ENCODE results near the gene PEX5.
"Not testable (repeated sequence)": the region's sequence is repeated elsewhere in the genome, so short reads cannot be mapped to it uniquely, and the experiment has no call there.

PEX5 gene

DNA sequence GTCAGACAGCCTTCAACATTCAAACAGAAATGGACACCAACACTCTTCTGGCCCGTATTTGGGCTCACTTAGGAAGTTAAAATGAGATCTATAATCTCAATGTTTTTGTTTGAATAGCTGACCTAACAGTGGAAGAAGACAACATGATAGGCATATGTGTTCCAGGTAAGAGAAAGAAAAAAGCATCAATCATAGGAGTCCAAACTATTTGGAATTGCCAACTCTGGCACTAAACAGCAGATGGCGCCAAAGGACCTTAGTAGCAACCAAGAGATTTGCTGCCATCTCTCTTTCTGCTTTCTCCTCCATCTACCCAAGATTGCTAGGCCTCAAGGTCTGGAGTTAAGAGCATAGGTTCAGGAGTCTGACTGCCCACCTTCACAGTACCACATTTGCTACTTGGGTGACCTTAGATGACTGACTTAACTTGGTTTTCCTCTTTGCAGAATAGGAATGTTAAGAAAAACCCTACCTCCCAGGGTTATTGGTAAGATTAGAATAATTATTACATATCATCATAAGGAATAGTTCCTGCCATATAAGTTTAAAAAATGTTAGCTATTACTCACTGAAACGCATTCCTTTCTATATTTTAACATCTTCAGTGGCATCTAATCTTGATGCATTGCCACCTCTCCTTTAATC is 30.2 kb downstream of the PEX5 start:
- peak; percentile 59 for DNase-seq

DNA sequence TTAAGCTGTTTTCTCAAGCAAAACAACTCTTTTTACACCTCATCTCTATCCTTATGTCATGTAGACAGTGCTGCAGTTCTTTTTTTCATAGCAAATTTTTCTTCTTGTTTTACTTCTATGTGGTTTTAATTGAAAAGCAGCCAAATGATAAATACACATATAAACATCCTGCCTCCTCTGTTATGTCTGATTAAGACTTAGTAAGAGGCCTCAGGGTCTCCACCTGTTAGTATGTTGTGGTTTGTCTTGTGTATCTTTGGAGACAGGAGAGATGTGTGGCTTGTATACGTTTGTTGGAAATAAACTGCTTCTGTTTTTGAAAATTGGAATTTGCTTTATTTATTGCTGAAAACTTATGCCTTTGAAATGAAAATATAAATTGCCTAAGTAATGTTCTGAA is 32.0 kb downstream of the PEX5 start:
- no peak for DNase-seq

DNA sequence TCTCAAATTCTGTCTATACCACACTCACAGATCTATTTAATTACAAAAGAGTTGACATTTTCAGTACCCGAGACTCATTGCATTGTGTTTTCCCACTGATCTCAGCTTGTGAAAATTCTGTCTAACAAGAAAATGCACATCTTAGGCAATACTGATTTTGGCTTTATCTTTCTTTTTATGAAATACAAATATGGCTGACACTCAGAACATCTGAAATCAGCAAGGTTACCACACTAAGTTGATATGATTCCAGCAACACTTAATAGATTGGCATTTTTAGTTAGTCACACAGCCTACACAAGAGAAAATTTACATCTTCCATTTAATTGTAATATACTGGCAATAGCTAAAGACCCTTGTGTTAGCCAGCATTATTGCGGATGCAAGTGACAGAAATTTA is 40.3 kb downstream of the PEX5 start:
- DNase-seq: no peak

DNA sequence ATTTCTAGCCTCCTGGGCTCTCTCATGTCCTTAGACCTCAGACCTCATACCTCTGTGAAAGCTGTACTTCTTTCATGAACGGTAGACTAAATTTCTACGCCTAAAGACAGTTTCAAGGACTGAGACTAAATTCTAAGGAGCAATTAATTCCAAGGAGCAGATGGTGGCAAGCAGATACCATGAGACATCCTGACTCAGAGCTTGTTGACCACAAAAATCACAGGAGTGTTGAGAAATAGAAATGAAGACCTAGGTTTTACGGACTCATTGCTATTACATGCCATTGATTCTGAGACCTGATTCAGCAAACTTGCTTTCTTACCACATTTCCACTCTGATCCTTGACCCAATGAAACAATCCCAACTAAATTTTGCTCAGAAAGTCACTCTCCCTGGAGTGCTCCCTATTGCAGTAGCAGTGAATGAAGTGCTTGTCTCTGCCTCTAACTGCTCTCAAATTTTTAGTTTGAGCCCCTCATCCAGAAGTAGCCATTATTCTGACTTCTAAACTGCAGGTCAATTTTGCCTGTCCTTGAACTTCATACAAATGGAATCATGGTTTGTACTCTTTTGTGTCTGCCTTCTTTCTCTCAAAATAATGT is 52.0 kb downstream of the PEX5 start:
- DNase-seq: no peak

DNA sequence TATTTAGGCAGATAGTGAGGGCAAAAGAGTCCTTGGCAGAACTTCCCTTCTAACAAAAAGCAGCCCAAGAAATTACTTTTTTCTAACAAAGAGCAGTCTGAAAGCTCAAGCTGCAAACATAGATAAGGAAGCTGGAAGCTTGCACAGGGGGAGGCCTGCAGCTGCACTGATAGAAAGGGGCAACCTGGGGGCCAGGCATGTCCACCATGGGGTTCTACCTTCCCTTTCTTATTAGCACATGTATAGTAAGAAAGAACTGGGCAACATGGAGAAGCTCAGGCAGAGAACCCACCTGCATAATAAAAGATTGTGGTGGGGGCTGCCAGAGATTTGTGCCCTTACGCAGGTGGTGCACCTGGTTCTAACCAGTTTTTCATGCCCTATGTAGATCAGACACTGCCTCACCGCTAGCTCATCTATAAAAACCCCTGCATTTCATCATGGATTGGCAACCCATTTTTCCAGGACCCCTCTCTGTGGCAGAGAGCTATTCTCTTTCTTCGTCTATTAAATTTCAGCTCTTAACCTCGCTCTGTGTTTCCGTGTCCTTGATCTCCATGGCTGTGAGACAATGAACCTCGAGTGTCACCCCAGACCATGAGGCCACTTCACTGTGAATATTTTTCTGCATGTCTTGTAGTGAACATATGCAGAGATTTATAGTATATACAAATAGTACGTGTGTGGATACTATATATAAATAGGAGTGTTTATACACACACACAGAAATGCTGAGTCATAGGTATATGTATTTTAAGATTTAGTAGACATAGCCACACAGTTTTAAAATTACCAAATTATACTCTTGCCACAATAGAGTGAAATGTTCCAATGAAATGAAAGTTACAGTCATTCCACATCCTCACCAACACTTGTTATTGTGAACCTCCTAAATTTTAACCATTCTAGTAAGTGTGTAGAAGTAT is 53.0 kb downstream of the PEX5 start:
- DNase-seq: no peak

DNA sequence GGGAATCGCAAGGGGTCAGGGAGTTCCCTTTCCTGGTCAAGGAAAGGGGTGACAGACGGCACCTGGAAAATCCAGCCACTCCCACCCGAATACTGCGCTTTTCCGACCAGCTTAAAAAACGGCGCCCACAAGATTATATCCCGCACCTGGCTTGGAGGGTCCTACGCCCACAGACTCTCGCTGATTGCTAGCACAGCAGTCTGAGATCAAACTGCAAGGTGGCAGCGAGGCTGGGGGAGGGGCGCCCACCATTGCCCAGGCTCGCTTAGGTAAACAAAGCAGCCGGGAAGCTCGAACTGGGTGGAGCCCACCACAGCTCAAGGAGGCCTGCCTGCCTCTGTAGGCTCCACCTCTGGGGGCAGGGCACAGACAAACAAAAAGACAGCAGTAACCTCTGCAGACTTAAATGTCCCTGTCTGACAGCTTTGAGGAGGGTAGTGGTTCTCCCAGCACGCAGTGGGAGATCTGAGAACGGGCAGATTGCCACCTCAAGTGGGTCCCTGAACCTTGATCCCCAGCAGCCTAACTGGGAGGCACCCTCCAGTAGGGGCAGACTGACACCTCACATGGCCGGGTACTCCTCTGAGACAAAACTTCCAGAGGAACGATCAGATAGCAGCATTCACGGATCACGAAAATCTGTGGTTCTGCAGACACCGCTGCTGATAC is 62.0 kb downstream of the PEX5 start:
- DNase-seq: not testable (repeated sequence)

DNA sequence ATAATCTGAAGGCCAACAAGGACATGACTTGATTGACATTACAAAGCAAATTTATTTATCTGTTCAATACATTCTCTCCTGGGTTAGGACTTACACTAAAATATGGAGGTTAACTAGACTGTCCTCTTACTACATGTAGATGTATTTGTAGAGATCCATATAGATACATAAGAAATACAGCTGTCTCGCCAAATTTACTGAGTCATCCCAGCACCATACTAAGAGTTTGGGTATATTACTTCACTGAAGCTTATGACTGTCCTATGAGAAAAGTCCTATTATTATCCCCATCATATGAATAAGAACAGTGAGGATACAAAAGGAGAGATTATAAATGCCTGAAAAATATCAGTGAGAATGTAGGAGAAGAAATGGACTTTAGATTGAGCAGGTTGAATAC is 69.6 kb downstream of the PEX5 start:
- DNase-seq: no peak

All from stimulated activated CD4-positive, alpha-beta T cell treated with anti-CD3 and anti-CD28 coated beads, Interleukin-12 subunit alpha, Interleukin-12 subunit beta, amount 100 ng/mL, for 4 hours (primary cell).